Mucosa of descending colon (tissue), 3 donors: ENCODE measurements around the gene NRCAM. TPM values are rescaled to one million over a fixed set of nuclear protein-coding genes. Genes with fewer than 3 reads are reported as not detected.

Source experiments
- ATAC-seq: fragments of 200-7000 bp; cut with Tn5 transposase; one replicate; pipeline ENCODE4 v1.9.1; 2020; ENCODE audit warnings: mild to moderate bottlenecking, moderate library complexity
- DNase-seq, 3 donors: peaks; one replicate each; pipeline ENCODE4 v3.0.0-alpha.2; 2020
- H3K36me3 ChIP-seq: fragments of 200-600 bp; one replicate; pipeline ENCODE4 v1.8.0; 2021; ENCODE audit warnings: low read depth, mild to moderate bottlenecking
- H3K4me1 ChIP-seq: fragments of 200-600 bp; one replicate; pipeline ENCODE4 v1.8.0; 2021; ENCODE audit warnings: low read depth, mild to moderate bottlenecking
- H3K4me3 ChIP-seq: fragments of 200-600 bp; one replicate; pipeline ENCODE4 v1.8.0; 2021; ENCODE audit warnings: mild to moderate bottlenecking
- H3K9me3 ChIP-seq: fragments of 200-600 bp; one replicate; pipeline ENCODE4 v1.8.0; 2021; ENCODE audit warnings: mild to moderate bottlenecking
- intact Hi-C, 2 donors: fragments of 100-400 bp; cut with DNase I in 1 of 2; cut with micrococcal nuclease in 1 of 2; formaldehyde crosslinking; loops; one replicate each; pipeline versions ENCODE4 v1.11.0 to v1.11.1; 2022; cut with DNase I, micrococcal nuclease
- total RNA-seq, 3 donors: library from RNA; stranded (reverse); fragmentation: NEBNext Ultra II Directional in 2 of 3; extraction: Animal tissue kit (Norgen Biotek cat#: 25700) in 2 of 3; gene quantifications; one replicate each; pipeline versions ENCODE4 v1.2.1 to v1.2.4, GENCODE V29; 2021 to 2023
- TF ChIP-seq, protein P1 (sequence below): fragments of 200-600 bp; IDR thresholded peaks from one replicate; pipeline ENCODE4 v1.8.0; 2022; ENCODE audit warnings: antibody characterized with exemption, mild to moderate bottlenecking
- donor health status: DM: no; HTN: no; CAD: no; lungs with moderate emphysema.
- donor health status: DM: no; HTN: no; CAD: no.
- donor health status: DM: no; HTN: yes; CAD: no.

Gene NRCAM
- total RNA-seq, 3 donors from 2014 or later: 1.0 to 3.4 (median 2.3) TPM

GRCh38 chr7:108324053-108325038 is 131.9 kb downstream of the NRCAM start:
- Histone ChIP-seq H3K9me3 (no peaks in the 10 kb centered on the region), H3K36me3 (no peaks in the 10 kb centered on the region), H3K4me1 (no peaks in the 10 kb centered on the region), H3K4me3 (no peak overlapping the region)
- intact Hi-C loops: no loop called here
- TF ChIP-seq, protein P1, sequence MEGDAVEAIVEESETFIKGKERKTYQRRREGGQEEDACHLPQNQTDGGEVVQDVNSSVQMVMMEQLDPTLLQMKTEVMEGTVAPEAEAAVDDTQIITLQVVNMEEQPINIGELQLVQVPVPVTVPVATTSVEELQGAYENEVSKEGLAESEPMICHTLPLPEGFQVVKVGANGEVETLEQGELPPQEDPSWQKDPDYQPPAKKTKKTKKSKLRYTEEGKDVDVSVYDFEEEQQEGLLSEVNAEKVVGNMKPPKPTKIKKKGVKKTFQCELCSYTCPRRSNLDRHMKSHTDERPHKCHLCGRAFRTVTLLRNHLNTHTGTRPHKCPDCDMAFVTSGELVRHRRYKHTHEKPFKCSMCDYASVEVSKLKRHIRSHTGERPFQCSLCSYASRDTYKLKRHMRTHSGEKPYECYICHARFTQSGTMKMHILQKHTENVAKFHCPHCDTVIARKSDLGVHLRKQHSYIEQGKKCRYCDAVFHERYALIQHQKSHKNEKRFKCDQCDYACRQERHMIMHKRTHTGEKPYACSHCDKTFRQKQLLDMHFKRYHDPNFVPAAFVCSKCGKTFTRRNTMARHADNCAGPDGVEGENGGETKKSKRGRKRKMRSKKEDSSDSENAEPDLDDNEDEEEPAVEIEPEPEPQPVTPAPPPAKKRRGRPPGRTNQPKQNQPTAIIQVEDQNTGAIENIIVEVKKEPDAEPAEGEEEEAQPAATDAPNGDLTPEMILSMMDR: no peak
- DNase-seq: no peak
- no peak for ATAC-seq

GRCh38 chr7:108322925-108323832 is 133.1 kb downstream of the NRCAM start:
- H3K36me3 ChIP-seq: no peaks in the 10 kb centered on the region
- ATAC-seq (no peak), DNase-seq (no peak)
- intact Hi-C loops: no loop called here
- H3K9me3 ChIP-seq: no peaks in the 10 kb centered on the region
- TF ChIP-seq, protein P1: no peak
- H3K4me1 ChIP-seq: no peaks in the 10 kb centered on the region
- H3K4me3 ChIP-seq: no peak overlapping the region

DNA sequence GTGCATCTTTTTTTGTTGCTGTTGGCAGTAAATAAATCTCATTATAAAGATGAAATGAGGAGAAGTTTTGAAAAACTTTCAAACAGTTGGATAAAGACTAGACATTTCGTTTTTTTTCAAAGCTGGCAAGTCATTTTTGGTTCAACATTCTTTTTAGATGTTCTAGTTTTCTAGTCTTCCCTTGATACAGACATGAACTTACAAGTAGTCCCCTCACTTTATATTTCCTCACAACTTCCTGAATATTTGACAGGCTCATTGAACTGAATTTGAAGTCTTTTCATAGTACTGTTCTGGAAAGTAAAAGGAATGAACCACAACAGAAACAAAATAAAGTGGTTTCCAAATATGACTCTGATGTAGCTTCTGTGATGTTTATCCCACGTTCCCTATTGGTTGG is 134.2 kb downstream of the NRCAM start:
- intact Hi-C loops: no loop called here
- ATAC-seq (no peak), DNase-seq (no peak)
- TF ChIP-seq, protein P1: no peak
- no peaks in the 10 kb centered on the region for H3K9me3 ChIP-seq
- no peaks in the 10 kb centered on the region for H3K36me3 ChIP-seq
- H3K4me1 ChIP-seq: no peaks in the 10 kb centered on the region
- H3K4me3 ChIP-seq: no peak overlapping the region

DNA sequence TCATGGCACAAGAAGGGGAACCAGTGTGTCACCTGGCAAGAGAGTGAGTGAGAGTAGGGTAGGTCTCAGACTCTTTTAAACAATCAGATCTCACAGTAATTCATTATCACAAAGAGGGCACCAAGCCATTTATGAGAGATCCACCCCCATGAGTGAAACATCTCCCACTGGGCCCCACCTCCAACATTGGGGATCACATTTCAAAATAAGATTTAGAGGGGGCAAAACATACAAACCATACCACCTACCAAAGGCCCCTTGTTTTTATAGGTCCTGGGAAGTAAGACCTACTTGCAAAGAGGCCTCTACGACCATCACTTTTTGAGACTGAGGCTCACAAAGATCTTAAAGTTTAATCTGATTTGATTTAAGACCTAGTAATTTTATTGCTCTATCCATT is 134.9 kb downstream of the NRCAM start:
- intact Hi-C loops: no loop called here
- H3K4me3 ChIP-seq: no peak overlapping the region
- DNase-seq (no peak), ATAC-seq (no peak)
- H3K9me3 ChIP-seq: no peaks in the 10 kb centered on the region
- H3K36me3 ChIP-seq: no peaks in the 10 kb centered on the region
- TF ChIP-seq, protein P1: no peak
- no peaks in the 10 kb centered on the region for H3K4me1 ChIP-seq

DNA sequence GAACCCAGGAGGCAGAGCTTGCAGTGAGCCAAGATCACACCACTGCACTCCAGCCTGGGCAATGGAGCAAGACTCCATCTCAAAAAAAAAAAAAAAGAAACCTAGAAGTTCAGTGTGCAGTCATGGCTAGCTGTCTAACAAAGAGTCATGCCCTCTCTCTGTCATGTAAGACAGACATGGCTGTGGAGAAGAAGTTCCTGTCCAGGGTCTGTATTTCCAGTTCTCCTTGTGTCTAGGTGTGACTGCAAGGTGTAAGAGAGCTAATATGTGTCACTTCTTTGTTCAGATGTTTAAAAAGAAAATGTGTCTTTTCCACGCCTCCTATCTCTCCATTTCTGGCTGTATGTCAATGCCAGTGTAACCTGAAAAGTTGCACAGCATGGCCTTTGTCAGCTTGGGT is 139.5 kb downstream of the NRCAM start:
- Histone ChIP-seq H3K4me3 (no peak overlapping the region), H3K4me1 (no peaks in the 10 kb centered on the region), H3K36me3 (no peaks in the 10 kb centered on the region), H3K9me3 (no peaks in the 10 kb centered on the region)
- TF ChIP-seq, protein P1: no peak
- DNase-seq (no peak), ATAC-seq (no peak)
- intact Hi-C loops: no loop called here
